ENCODE data around the gene NCEH1.

DNA sequence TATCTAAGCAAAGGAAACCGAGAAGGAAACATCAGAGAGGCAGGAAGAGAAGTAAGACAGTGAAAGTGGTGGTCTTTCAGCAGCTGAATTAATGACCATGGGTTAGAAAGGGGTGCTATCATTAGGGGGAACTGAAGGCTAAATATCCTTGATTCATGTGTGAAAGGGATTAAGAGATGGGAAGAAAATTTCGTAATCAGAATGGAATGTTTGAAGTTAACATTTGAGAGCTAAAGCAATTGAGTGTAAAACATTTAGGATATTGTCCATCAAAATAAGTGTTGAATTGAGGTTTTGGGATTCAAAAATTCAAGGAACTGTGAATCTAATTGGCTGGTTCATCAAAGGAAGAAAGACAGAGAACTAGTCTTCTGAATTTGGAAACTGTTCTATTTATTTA is 35.6 kb upstream of the NCEH1 start:
- TF ChIP-seq, protein P1, sequence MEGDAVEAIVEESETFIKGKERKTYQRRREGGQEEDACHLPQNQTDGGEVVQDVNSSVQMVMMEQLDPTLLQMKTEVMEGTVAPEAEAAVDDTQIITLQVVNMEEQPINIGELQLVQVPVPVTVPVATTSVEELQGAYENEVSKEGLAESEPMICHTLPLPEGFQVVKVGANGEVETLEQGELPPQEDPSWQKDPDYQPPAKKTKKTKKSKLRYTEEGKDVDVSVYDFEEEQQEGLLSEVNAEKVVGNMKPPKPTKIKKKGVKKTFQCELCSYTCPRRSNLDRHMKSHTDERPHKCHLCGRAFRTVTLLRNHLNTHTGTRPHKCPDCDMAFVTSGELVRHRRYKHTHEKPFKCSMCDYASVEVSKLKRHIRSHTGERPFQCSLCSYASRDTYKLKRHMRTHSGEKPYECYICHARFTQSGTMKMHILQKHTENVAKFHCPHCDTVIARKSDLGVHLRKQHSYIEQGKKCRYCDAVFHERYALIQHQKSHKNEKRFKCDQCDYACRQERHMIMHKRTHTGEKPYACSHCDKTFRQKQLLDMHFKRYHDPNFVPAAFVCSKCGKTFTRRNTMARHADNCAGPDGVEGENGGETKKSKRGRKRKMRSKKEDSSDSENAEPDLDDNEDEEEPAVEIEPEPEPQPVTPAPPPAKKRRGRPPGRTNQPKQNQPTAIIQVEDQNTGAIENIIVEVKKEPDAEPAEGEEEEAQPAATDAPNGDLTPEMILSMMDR (IDR thresholded peaks at IDR 0.05) = no peak
- TF ChIP-seq EP300 (IDR thresholded peaks at IDR 0.05) = no peak
- TF ChIP-seq POLR2A (IDR thresholded peaks at IDR 0.05) = no peak
- TF ChIP-seq POLR2AphosphoS5 (IDR thresholded peaks at IDR 0.05) = no peak
